NCI-H748 (cell line): ENCODE data around the gene EPHA4.

Experiments
- DNase-seq: peaks from one replicate; lab custom pipeline; 2025; ENCODE audit not compliant: unreplicated experiment; lab: John Stamatoyannopoulos, UW

Gene EPHA4

DNA sequence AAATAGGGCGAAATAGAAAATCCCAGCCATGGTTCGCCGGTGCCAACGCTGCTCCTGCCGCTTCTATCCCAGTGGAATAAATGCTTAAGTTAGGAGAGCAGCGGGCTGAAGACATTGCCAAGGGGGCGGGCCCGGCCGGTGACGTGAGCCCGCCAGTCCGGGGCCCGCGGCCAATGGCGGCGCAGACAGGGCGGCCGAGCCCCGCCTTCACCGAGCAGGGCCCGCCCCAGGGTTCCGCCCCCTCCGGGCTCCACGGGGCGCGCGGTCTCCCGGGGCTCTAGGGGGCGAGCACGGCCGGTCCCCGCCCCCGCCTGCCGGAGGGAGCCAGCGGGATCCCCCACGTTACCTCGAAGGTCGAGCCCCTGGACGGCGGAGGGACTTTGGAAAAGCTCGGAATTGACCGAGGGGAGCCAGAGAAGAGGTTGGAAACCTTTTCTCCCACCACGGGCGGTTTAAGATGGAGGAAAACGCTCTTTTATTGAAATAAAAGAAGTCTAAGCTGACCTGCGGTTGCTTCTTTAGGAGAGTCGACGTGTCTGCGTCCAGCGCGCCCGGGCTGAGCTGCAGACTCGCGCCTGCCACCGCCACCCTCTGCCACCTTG is at the start of gene EPHA4:
TSS of gene EPHA4 (minus strand) at position 86 of the 602 bp plus-strand sequence. CDS start at position 30, 56 bp downstream.
- DNase-seq, result peak; percentile 92

DNA sequence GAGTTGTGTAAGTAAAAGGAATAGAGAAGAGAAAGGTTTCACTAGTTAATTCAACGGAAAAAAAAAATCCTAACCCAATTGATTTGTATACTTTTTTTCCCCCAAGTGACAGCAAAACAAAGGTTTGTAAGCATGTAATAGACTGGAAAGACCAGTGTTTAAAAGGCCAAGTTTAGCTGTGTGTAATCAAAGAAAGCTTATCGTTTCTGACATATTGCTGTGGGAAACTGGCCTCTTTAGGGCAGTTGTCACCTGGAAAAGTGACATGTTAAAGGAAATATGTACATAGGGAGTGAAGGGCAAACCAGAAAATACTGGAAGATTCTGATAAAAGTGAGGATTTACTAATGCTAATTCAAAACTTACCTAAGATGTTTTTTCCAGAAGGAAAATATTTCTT is 45.9 kb upstream of the EPHA4 start:
- no peak for DNase-seq

DNA sequence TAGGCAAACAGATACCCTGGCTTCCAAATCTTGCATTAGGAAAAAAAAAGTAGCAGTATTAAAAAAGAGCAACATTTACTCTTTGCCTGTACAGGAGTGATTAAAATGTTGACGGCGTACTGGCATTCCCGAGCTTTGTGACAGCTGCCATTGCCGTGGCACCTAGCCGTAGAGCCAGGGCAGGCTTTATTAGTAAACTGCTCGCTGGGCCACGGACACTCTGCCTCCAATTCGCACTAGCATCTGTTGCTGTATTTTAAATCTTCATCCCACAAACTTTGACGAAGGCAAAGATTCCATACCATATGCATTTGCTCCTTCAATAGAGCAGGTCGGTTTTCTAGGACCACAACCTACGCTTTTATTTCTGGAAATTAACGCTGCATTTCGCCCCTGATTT is 44.5 kb upstream of the EPHA4 start:
- DNase-seq, result no peak

DNA sequence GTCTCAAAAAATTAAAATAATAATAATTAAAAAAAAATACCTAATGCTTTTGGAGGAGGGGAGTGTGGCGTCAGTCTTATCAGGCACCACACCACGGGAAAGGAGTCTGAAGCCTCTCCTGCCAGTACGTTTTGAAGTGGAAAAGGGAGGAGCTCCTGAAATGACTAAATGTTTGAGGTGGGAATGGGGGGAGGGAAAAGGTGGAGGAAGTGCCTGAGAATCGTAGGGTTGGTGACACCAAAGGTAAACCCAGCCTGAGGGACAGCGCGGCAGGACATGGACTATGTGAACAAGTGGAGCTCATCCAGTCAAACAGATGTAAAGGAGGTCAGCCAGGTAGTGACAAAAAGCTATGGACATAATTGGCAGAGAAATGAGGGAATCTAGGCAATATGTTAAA is 42.2 kb upstream of the EPHA4 start:
- DNase-seq, result no peak

DNA sequence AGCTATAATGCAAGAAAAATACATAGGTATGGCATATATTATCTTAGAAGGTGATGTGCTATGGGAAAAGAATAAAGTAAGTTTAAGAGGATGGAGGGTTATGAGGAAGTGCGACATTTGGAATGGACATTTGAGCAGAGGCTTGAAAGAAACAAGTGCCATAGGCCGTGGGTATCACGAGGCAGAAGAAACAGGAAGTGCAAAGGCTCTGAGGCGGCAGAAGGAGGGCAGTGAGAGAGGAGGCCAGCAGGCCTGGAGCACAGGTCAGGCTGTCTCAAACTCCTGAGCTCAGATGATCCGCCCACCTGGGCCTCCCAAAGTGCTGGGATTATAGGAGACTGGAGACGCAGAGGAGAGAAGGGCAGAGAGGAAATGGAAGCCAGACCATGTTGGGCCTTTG is 40.7 kb upstream of the EPHA4 start:
- no peak for DNase-seq

DNA sequence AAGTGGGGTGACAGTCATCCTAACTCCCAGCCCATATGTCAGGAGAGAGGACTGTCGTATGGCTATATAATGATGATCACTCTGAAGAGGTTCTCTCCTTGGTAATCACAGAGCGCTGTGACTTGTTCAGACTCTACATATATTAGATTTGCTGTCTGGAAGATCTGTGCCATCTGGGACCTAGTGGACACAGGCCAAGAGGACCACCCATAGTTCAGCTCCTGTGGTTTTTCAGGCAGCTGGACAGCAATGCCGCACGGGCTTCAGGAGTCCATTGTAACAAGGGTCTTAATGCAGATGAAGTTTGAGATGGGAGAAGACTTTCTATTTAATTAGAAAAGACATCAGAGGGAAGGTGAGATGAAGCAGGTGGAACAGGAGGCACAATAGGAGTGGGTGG is 40.1 kb upstream of the EPHA4 start:
- no peak for DNase-seq

DNA sequence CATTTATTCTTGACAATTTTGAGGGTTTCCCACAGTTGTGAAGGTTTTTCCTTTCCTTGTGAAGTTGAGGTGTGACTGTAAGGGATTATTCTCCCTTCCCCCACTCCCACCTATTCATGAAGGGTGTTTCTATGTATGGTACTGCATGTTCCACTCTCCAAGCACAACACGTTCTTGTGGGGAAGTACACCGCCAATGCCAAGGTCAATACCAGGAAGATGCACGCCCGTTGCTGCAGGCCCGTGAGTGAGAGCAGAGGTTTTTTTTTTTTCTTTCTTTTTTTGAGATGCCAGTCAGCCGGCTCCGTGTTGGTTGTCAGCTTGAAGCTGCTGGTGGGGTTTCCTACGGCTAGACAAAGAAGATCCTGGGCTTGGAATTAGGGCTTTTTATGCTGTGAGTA is 38.6 kb upstream of the EPHA4 start:
- DNase-seq, result no peak

DNA sequence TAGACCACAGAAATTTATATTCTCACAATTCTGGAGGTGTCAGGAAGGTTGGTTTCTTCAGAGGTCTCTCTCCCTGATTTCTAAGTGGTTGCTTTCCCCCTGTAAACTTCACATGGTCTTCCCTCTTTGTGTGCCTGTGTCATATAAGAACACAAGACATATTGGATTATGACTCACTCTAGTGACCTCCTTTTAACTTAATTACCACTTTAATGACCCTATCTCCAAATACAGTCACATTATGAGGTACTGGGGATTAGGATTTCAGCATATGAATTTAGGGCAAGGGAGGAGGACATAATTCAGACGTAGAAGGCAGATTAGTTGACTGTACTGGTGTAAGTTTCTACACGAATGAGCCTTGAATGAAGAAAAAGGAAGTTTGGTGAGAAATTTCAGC is 38.2 kb upstream of the EPHA4 start:
- DNase-seq, result no peak

DNA sequence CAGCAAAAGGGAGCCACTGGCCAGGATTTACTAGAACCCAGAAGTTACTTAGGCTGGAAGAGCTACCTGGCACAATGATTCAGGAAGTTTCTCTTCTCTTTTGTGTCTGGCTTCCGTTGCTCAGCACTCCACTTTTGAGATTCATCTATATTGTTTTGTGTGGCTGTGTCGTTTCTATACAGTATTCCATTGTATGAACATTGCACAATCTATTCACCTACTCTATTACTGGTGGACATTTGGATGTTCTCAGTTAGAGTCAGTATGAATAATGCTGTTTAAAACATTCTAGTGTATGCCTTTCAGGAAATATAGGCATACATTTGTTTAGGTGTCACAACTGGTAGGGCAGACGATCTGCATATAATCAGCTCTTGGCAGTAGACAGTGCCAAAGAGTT is 36.3 kb upstream of the EPHA4 start:
- no peak for DNase-seq

DNA sequence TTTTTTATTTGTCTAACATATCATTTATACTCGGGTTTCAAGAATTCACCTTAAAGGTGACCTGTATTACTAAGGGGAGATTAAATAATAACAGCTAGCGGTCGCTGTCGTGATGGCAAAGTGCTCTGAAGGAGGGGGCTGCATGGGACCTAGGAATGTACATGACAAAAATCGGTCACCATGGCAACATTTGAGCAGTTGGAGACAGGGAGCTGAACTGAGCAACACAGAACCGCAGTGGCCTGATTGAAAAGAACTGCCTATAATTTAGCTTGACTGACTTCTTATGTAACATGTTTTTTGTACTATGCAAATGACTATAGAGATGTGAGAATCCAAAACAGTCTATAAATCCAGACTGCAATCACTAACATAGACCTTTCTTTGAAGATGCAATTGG is 34.3 kb upstream of the EPHA4 start:
- peak; percentile 80 for DNase-seq

DNA sequence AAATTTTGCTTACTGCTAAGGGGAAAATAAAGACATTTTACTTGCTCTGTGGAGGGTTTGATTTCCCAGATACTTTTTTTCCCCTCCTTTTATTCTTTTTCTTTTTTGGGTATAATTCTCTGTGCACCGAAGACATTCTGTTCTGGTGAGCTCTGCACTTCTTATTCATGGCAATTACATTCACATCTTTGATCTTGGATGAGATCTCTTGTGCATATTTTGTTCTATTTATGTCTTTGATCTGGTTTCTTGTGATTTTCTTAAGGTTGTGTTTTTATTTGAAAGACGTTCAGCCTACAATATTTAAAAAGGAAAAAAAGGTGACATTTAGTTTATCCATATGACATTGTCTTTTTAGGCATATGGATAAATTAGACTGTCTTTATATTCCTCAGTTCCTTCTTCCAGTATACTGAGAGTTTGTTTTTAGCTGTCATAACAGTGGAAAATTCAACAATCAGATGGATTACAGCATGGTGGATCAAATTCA is 33.7 kb upstream of the EPHA4 start:
- DNase-seq, result no peak

DNA sequence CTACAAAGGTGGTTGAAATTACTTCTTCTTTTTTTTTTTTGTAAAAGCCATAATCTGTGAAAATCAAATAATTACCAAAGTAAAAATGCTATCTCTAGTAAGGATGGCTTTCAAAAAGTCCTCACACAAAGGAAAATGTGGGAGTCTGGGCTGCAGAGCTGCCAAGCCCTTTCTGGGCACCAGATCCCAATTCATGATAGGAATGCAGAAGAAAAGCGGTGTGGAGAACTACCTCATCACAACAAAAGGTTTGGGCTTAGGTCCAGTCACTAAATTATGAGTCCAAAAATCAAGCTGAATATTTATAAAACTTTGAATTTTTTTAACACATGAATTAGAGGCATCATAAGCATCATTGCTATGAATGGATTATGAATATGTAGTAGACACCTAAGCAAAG is 30.8 kb upstream of the EPHA4 start:
- DNase-seq, result no peak

DNA sequence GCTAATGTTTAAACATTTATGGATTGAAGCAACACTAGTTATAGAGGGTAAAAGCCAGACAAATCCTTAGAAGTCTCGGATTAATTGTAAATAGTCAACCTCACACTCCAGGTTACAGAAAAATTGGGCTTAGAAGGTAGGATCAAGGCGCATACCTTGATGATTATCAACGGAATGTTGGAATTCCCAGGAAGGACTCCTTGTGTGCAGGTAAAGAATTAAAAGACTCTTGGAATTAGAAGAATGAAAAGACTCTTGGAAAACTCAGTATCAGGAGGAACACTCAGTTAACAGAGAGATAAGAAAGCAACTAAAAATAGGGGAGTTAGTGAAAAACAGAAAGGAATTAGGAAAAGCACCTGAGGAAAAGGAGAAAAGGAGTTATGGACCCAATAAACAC is 29.3 kb upstream of the EPHA4 start:
- no peak for DNase-seq

DNA sequence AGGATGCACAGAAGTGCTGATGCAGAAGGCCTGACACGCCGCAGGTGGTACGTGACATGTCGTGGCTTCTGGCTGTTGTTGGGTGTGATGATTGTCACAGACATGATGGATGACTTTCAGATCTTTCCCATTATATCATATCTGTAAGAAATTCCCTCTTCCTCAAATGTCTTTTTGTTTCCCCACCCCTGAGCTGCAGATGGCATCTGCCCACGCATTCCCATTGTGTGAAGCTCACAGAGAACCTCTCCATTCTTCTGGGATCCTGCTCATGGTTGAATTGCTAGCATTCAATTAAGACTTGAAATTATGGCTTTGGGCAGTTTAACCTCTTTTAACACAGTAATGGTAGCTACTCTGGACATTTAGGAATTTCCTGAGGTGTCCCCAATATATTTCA is 28.3 kb upstream of the EPHA4 start:
- no peak for DNase-seq

DNA sequence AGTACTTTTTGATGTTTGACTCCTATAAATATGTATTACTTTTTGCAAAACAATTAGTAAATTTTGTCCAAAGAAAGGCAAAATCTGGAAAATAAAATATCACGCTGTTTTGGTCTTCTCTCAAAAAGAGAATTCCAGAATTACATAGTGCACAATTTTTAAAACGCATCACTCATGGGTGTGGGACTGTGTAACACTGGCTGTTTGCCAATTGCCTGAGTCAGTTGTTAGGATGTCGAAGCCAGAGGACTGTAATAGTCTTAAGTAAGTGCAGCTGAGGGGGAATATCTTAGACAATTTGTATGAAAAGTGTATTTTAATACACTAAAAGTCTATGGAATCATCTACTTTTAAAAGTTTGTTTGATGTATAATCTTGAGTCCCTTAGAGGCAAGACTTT is 24.1 kb upstream of the EPHA4 start:
- peak; percentile 25 for DNase-seq

DNA sequence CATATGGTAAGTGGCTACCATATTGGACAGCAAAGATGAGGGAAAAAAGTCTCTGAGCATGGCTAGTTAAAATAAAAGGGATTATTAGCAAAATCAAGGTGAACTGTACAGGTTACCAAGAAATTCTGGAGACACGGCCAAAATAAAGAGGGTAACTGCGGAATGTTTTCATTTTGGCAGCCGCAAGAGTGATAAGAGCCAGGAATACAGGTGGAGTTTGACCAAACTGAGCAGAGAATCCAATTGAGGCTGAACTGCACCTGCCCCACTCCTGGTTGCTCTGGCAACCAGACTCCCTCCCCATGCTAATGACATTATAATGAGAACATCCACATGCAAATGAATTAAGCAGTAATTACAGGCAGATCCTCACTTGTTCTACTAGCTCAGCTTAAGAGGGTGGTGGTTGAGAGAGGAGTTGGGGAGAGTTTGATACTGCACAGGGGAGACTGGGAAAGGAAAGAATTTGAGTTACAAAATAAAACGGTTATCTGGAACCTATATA is 18.8 kb upstream of the EPHA4 start:
- peak; percentile 62 for DNase-seq

DNA sequence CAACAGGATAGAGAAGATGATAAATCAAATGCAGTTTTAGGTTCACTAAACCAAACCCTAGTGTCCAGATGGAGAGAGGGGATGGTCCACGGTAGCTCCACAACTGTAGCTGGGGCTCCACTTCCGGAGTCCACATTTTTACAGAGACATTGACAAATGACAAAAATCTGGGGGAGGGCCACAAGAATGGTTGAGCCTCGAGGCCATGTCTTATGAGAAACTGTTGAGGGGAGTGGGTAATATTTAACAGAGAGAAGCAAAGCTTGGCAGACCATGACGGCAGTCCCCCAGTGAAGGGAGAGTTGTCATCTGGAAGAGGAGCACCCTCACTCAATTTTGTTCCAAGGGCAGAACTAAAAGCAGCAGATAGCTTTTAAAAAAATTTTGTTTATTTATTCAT is 17.6 kb upstream of the EPHA4 start:
- DNase-seq, result no peak

DNA sequence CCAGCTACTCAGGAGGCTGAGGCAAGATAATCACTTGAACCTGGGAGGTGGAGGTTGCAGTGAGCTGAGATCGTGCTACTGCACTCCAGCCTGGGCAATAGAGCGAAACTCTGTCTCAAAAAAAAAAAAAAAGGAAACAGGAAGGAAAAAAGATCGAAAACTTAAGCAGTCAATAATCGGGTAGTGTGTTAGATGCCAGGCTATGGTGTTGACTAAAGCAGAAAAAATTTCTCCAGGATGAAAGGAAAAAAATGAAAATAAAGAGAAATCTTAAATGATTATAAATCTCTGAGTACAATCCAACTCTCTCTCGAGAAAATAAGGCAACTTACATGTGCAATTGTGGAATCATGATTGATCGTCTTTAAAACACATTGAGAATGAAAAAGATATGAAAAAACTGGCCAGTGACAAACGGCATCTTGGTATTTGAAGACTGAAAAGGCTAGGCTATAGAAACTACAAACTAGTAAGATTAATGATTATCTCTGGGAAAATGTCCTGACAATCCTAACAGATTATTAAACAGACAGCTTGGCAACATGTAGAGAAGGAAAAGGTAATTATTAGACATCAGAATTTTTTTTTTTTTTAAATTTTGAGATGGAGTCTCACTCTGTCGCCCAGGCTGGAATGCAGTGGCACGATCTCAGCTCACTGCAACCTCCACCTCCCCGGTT is 16.3 kb upstream of the EPHA4 start:
- DNase-seq, result no peak

DNA sequence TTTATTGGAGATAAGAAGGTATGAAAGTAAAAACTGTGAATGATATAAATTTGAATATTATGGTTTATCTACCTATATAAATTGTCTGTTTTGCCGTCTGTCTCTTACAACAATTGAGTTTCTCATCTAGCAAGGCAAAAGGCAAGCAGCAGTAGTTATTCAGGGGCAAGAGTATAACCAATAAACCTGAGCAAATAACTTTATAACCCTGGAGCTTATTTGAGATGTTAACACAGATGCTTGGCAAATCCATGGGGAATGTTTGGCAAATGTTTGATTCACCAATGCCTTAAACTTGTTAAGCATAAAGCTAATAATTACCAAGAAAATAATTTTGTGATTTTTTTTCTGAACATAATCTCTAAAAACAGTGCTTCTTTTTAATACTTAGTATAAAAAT is 9.9 kb upstream of the EPHA4 start:
- DNase-seq, result no peak

DNA sequence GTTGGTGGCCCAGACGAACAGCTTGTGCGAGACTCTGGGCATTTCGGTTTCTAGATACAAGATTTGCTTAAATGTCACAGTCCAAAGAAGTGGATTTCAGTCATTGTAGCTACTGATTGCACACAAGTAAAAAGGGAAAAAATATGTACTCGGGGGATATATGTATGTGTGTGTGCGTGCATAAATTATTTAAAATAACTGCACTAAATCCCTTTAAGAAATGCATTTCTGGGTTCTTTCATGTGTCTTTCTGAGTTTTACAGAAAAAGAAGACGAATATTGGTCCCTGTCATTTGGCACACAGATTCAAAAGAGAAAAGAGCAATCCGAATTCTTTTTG is 2.1 kb upstream of the EPHA4 start:
- no peak for DNase-seq

DNA sequence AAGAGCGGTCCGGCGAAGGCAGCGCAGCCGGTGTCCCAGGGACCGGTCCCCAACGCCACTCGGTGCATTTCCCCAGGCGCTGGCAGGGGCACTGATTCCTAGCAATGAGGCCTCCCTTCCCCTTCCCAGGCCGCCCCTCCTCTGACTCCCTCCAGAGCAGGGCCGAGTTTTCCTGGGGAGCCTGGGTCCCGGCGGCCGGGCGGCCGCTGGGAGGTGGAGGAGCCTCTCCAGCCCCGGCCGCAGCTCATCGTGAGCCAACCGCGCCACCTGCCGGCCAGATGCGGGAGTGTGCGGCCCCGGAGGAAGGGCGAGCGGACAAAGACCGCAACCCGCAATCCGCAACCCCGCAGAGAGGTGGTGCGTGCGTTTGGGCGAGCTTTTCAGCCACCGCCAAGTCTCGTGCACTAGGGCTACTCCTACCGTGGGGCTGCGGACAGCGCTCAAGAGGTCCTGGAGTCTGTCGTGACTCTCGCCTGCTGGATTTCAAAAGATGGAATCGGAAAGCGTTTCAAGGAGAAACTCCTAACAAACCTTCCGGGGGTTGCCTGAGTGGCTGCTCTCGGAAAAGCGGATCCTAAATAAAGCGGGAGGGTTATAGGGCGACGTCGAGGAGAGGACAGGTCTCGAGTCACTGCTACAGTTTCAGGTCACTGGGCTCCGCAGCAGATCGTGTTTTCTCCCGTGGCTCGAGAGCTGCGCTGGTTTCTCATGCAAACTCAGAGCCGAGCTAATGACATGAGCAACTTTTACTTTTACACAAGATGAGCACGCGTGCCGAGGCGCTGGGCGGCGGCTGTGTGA is 1.5 kb upstream of the EPHA4 start:
- peak; percentile 95 for DNase-seq

DNA sequence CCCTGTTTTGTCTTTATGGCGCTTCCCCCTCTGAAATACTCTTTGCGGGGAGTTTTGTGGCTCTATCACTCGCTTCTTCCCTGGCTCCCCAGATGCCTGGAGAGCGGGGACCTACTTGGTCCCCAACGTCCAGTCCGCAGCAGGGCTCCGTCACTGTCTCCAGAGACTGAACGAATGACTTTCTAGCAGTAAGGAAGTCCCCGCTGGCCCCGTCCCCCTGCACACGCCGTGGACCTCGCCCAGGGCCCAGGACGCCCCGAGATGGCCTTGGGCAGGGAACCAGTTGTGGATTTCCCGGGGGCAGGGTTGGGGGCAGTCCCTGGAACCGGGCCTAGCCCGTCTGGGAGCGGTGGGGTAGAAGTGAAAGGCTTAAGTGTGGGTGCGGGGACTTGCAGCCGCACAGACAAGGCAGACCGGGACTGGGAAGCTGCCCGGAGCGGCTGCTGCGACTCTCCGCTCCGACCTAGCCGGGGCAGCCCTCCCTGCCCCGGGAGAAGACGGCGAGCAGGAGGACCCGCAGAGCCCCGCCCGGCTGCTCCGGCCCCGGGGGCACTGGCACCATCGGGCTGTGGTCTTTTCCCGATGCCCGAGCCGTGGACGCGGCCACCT is 821 bp upstream of the EPHA4 start:
- DNase-seq, result peak; percentile 89
